Endothelial cell of umbilical vein (primary cell): ENCODE results near the gene PAX8. TPM values are rescaled to one million over a fixed set of nuclear protein-coding genes. Genes with fewer than 3 reads are reported as not detected.
A peak's percentile ranks its signal among the peaks of the same experiment; 100 is the strongest.

Experiments
- BruUV-seq: library from RNA; stranded (reverse); fragments of 400-500 nt; replicated peaks from 2 replicates; lab custom pipeline; 2021; lab: Mats Ljungman, UMichigan
- CTCF ChIA-PET: fragments of 300-600, 350-600 bp; sonication (Branson Sonifier 250); formaldehyde crosslinking; loops from one replicate; lab custom pipeline; 2021; ENCODE audit warnings: antibody characterized with exemption, inconsistent platforms; lab: Charles Lee
- POLR2A ChIA-PET: fragments of 300-600, 350-600 bp; sonication (Branson Sonifier 250); formaldehyde crosslinking; loops from one replicate; lab custom pipeline; 2021; ENCODE audit warnings: antibody characterized with exemption, inconsistent platforms; lab: Charles Lee
- DNase-seq: peaks from one replicate; pipeline ENCODE4 v3.0.0-alpha.2; 2011; ENCODE audit warnings: low read depth, low spot score
- FAIRE-seq: peaks from 2 replicates; lab custom pipeline; 2011; peaks lifted over from hg19 to GRCh38; lab: Jason Lieb, UNC
- H2AFZ ChIP-seq: 2 replicates; pipeline ENCODE4 v1.6.0; 2012; ENCODE audit warnings: low read depth, low read length, control low read depth, inconsistent platforms
- H3K27ac ChIP-seq: 2 replicates; pipeline ENCODE4 v1.5.1; 2011; ENCODE audit warnings: low read depth, mild to moderate bottlenecking, control low read depth, low read length, moderate library complexity; ENCODE audit not compliant: insufficient read depth
- H3K27me3 ChIP-seq, 2 experiments: 2 replicates each; pipeline versions ENCODE4 v1.6.0 to v1.6.1; 2011; ENCODE audit warnings: low read length in 2 of 2, mixed read lengths in 1 of 2; ENCODE audit not compliant: control insufficient read depth in 2 of 2, insufficient read depth in 2 of 2
- H3K36me3 ChIP-seq, 2 experiments: 2 replicates in 1 of 2; 3 replicates in 1 of 2; pipeline ENCODE4 v1.5.1; 2011; ENCODE audit warnings: low read length in 2 of 2, mild to moderate bottlenecking in 1 of 2, moderate library complexity in 1 of 2; ENCODE audit not compliant: control insufficient read depth in 2 of 2, insufficient read depth in 2 of 2; ENCODE audit errors: extremely low read depth in 1 of 2
- H3K4me1 ChIP-seq: 3 replicates; pipeline ENCODE4 v1.5.1; 2011; ENCODE audit warnings: mild to moderate bottlenecking, low read length; ENCODE audit not compliant: control insufficient read depth, insufficient read depth; ENCODE audit errors: extremely low read depth
- H3K4me2 ChIP-seq: 2 replicates; pipeline ENCODE4 v1.6.1; 2011; ENCODE audit warnings: low read length, control low read depth, mixed read lengths; ENCODE audit not compliant: insufficient read depth
- H3K4me3 ChIP-seq, 3 experiments: fragments of 200-600 bp in 1 of 3; sonication (generic), shearing (Covaris generic) in 1 of 3; replicated peaks in 1 of 3; 2 replicates each; pipeline ENCODE4 v1.5.1; 2011 to 2016; ENCODE audit warnings: control low read depth in 3 of 3, low read length in 3 of 3, mild to moderate bottlenecking in 2 of 3, inconsistent platforms in 1 of 3, low read depth in 1 of 3, moderate library complexity in 1 of 3; ENCODE audit not compliant: insufficient read depth in 1 of 3
- H3K79me2 ChIP-seq: 2 replicates; pipeline ENCODE4 v1.6.0; 2012; ENCODE audit warnings: low read length, inconsistent platforms; ENCODE audit not compliant: control insufficient read depth, insufficient read depth
- H3K9ac ChIP-seq: replicated peaks from 2 replicates; pipeline ENCODE3; 2011; ENCODE audit warnings: low read length, control low read depth; ENCODE audit not compliant: insufficient read depth; ENCODE audit errors: extremely low read depth
- H3K9me1 ChIP-seq: replicated peaks from 3 replicates; pipeline ENCODE4 v1.6.0; 2011; ENCODE audit warnings: mild to moderate bottlenecking, low read length; ENCODE audit not compliant: control insufficient read depth, insufficient read depth; ENCODE audit errors: extremely low read depth
- H3K9me3 ChIP-seq: replicated peaks from 2 replicates; pipeline ENCODE4 v1.5.1; 2012; ENCODE audit warnings: low read length, inconsistent platforms; ENCODE audit not compliant: control insufficient read depth, insufficient read depth
- H4K20me1 ChIP-seq: replicated peaks from 2 replicates; pipeline ENCODE3; 2011; ENCODE audit warnings: mild to moderate bottlenecking, low read length; ENCODE audit not compliant: control insufficient read depth, insufficient read depth; ENCODE audit errors: extremely low read depth
- FOS ChIP-seq: IDR thresholded peaks from 2 replicates; pipeline ENCODE4 v1.6.1; 2011; ENCODE audit warnings: mild to moderate bottlenecking, low read length, moderate library complexity, borderline replicate concordance; ENCODE audit not compliant: insufficient read depth
- JUN ChIP-seq: IDR thresholded peaks from 2 replicates; pipeline ENCODE4 v1.6.1; 2011; ENCODE audit warnings: borderline replicate concordance, low read depth; ENCODE audit not compliant: insufficient read length, insufficient read depth
- dilution Hi-C: fragments of 300-500 bp; cut with MboI; formaldehyde crosslinking; loops from one replicate; pipeline ENCODE4 v1.15.0; 2019; ENCODE audit warnings: low sequenced_read_pairs; ENCODE audit not compliant: extremely low pct_ligation_motif_present
- intact Hi-C: fragments of 100-400 bp; cut with micrococcal nuclease; formaldehyde crosslinking; loops from one replicate; pipeline ENCODE4 v1.10.0; 2022
- polyA plus RNA-seq, 4 experiments: library from polyadenylated mRNA; depleted of rRNA in 3 of 4; stranded (reverse) in 3 of 4; unstranded in 1 of 4; fragments of >200 nt; gene quantifications; 2 replicates each; pipeline versions ENCODE4 v1.2.1 to v1.2.3, GENCODE V29; 2011 to 2012; ENCODE audit warnings: missing spikeins in 1 of 4
- total RNA-seq: library from RNA; stranded (reverse); gene quantifications from 2 replicates; pipeline ENCODE4 v1.2.3, GENCODE V29; 2021
- TF ChIP-seq, protein P1 (sequence below), 2 donors: IDR thresholded peaks; 1 replicate in 1 of 2; 2 replicates in 1 of 2; pipeline ENCODE4 v1.5.1; 2011; ENCODE audit warnings: low read length in 2 of 2, mild to moderate bottlenecking in 2 of 2, moderate library complexity in 2 of 2, control low read depth in 1 of 2, inconsistent platforms in 1 of 2, low read depth in 1 of 2; ENCODE audit not compliant: insufficient read depth in 1 of 2; ENCODE audit errors: extremely low read depth in 1 of 2

PAX8 gene
- total and polyA plus RNA-seq, 2 donors (not counting 3 experiments of a cell fraction or from before 2014, with no cell fraction given): 0.22 to 0.62 TPM

DNA sequence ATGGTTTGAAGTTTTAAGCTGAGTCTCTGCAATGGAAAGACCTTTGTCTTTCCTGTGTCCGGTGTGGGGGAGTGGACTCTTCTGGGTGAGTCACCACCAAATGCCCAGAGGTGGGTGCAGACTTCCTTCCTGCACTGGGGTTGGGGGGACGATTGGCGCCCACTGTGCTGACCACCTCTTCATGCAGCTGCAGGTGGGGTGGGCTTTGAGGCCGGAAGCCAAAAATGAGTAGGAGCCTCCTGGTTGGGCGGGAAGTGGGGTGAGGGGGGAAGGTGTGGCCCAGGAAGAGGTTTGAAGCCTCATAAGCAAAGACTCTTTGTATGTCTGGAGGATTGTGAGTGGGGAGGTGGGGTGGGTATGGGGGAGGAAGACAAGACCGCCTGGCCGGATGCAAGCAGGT is 27.6 kb downstream of the PAX8 start:
- H3K4me3 ChIP-seq: no peak overlapping the region
- H3K27me3 ChIP-seq: peaks cover 0 to 11% of the 10 kb centered on the region in 2 experiments
- FAIRE-seq: no peak
- H3K9me3 ChIP-seq: no peaks in the 10 kb centered on the region
- dilution Hi-C loops: no loop called here
- H3K4me1 ChIP-seq: no peaks in the 10 kb centered on the region
- no TSS peak for BruUV-seq
- DNase-seq: no peak
- no peaks in the 10 kb centered on the region for H4K20me1 ChIP-seq
- no peaks in the 10 kb centered on the region for H3K79me2 ChIP-seq
- ChIA-PET POLR2A (no interaction called here), CTCF (interaction anchor here (0.9 to 2.6 kb wide), 7 partner anchors 11 to 139 kb away, joined by 3 to 10 read pairs (median 8); no protein-coding TSS in a partner anchor)
- no peaks in the 10 kb centered on the region for H3K9me1 ChIP-seq
- TF ChIP-seq JUN (no peak), FOS (peak; percentile 31)
- H3K9ac ChIP-seq: no peak overlapping the region
- intact Hi-C loops: no loop called here
- no peak overlapping the region for H3K27ac ChIP-seq
- no peak overlapping the region for H3K4me2 ChIP-seq
- H3K36me3 ChIP-seq: no peaks in the 10 kb centered on the region
- no peak overlapping the region for H2AFZ ChIP-seq

DNA sequence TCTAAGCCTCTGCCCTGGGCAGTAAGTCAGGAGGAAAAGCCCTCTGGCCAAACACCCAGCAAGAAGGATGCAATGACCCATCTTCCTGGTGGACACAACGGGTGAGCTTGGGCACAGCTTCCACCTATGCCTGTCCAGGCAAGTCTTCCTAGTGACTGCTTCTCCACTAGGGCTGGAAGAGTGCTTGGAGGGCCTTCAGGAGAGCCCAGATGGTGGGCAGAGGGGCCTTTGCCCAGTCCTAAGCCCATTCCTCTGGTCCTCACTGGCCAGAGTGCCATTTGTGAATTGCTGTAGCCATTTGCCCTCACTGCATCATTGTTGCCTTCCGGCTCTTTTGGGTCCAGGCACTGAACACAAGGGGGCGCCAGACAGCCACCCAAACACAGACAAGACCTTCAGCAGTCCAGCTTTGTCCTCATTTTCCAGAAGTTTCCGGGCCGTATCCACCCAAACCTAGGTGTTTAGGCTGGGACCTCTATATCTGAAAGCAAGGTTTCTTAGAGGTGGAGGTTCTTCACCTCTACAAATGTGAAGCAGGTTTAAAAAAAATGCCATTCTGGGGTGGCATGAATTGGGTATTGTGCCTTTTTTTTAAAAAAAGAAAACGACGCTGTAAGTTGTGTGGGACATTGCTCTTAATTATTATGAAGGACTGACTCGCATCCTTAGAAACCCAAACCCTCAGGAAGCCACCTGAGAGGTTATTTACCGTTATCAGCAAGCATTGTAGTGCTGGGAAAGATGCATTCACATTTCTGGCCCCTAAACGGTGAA is 29.5 kb downstream of the PAX8 start:
- ChIA-PET CTCF (interaction anchor here (0.6 to 5.9 kb wide), 33 partner anchors 10 to 140 kb away, joined by 3 to 109 read pairs (median 5); partner anchors contain the start of gene PAX8), POLR2A (interaction anchor here (0.5 kb wide), 1 partner anchor 133 kb away, joined by 3 read pairs; no protein-coding TSS in a partner anchor)
- Histone ChIP-seq H3K4me3 (no peak overlapping the region), H3K9me3 (no peaks in the 10 kb centered on the region), H3K4me1 (no peaks in the 10 kb centered on the region), H3K27me3 (no peaks in the 10 kb centered on the region), H2AFZ (no peak overlapping the region), H3K4me2 (no peak overlapping the region), H3K9me1 (no peaks in the 10 kb centered on the region), H3K79me2 (no peaks in the 10 kb centered on the region), H3K9ac (no peak overlapping the region), H3K36me3 (no peaks in the 10 kb centered on the region), H4K20me1 (no peaks in the 10 kb centered on the region), H3K27ac (no peak overlapping the region)
- BruUV-seq: no TSS peak
- no peak for TF ChIP-seq FOS
- TF ChIP-seq, protein P1, sequence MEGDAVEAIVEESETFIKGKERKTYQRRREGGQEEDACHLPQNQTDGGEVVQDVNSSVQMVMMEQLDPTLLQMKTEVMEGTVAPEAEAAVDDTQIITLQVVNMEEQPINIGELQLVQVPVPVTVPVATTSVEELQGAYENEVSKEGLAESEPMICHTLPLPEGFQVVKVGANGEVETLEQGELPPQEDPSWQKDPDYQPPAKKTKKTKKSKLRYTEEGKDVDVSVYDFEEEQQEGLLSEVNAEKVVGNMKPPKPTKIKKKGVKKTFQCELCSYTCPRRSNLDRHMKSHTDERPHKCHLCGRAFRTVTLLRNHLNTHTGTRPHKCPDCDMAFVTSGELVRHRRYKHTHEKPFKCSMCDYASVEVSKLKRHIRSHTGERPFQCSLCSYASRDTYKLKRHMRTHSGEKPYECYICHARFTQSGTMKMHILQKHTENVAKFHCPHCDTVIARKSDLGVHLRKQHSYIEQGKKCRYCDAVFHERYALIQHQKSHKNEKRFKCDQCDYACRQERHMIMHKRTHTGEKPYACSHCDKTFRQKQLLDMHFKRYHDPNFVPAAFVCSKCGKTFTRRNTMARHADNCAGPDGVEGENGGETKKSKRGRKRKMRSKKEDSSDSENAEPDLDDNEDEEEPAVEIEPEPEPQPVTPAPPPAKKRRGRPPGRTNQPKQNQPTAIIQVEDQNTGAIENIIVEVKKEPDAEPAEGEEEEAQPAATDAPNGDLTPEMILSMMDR (IDR thresholded peaks at IDR 0.05; ENCODE audit: extremely low read depth in 1 of 2, insufficient read depth in 1 of 2, low read depth in 1 of 2, low read length in 2 of 2): peak; percentile 90 to 91
- FAIRE-seq (peak; percentile 83), DNase-seq (peak; percentile 67)
- dilution Hi-C loops: no loop called here
- intact Hi-C loops: loop anchor here (1.0 kb wide), 3 partner anchors 45 to 141 kb away; no protein-coding TSS in a partner anchor
